Choroid plexus epithelial cell (primary cell): ENCODE data around the gene DEGS1.

Experiments used
- DNase-seq: peaks from one replicate; pipeline ENCODE4 v3.0.0-alpha.2; 2010; ENCODE audit warnings: low read depth
- H3K4me3 ChIP-seq: 2 replicates; pipeline ENCODE4 v1.5.1; 2011; ENCODE audit warnings: low read depth, mild to moderate bottlenecking, control low read depth, low read length, moderate library complexity
- CTCF ChIP-seq: conservative IDR thresholded peaks from 2 replicates; pipeline ENCODE4 v1.5.1; 2011; ENCODE audit warnings: low read depth, mild to moderate bottlenecking, control low read depth, inconsistent platforms, low read length, moderate library complexity

The DEGS1 gene

GRCh38 chr1:224216382-224216781 is 33.3 kb downstream of the DEGS1 start:
- no peak for DNase-seq
- no peak for TF ChIP-seq CTCF
- H3K4me3 ChIP-seq: no peak overlapping the region

DNA sequence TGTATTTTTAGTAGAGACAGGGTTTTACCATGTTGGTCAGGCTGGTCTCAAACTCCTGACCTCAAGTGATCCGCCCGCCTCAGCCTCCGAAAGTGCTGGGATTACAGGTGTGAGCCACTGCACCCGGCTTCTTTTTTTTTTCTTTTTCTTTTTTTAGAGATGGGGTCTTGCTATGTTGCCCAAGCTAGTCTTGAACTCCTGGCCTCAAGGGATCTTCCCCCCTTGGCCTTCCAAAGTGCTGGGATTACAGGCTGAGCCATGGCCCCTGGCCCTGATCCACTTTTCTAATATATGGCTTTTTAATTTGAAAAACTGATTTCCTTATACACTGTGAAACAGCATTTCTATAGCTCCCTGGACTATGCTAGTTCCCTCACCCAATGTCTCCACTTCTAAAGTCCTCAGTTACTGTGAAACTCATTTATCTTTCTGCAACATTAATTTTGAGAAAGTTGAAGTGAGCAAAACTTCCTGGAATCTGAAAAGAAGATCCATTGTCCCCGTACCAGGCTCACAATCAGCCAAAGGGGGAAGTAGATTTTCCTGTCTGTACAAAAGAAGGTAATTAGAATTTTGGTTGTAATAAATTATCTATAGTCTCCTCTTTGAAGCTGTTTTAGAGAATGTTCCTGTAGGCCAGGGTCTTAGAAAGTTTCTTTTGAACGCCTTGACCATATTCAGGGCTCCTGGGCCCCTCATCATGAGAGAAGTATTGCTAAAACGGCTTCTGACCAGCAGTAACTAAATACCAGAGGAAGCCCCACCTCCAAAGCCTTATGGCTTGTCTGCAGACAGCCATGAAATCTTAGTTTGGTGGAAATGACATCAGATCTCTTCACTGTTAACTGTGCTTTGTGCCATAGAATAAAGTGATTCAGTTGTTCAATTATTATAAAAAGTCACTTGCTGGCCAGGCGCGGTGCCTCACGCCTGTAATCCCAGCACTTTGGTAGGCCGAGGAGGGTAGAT is 34.9 kb downstream of the DEGS1 start:
- no peak for TF ChIP-seq CTCF
- peak; percentile 21 for DNase-seq
- H3K4me3 ChIP-seq: no peak overlapping the region

- DNase-seq: no peak
- no peak overlapping the region for H3K4me3 ChIP-seq
- no peak for TF ChIP-seq CTCF
Observed at GRCh38 chr1:224219011-224219611, 36.1 kb downstream of the DEGS1 start.

DNA sequence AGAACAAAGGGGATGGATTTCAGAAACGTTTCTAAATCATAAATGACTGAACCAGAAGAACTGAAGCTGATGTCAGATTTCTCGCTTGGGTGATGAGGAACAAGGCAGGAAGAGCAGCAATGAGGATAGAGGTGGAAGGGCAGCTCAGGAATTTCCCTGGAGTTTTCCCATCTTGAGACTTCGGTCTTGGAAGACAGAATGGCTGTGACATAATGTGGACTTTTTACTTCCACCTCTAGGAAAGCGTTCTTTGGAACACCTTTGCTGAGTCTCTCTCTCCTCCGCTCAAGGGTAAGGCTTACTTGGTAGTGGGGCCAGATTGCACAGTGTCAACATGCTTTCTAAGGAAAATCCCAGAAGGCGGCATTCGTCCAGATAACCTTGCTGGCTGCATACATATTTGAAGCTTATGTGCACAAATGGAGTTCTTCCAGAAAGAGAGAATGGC is 36.6 kb downstream of the DEGS1 start:
- no peak for TF ChIP-seq CTCF
- H3K4me3 ChIP-seq: no peak overlapping the region
- no peak for DNase-seq

DNA sequence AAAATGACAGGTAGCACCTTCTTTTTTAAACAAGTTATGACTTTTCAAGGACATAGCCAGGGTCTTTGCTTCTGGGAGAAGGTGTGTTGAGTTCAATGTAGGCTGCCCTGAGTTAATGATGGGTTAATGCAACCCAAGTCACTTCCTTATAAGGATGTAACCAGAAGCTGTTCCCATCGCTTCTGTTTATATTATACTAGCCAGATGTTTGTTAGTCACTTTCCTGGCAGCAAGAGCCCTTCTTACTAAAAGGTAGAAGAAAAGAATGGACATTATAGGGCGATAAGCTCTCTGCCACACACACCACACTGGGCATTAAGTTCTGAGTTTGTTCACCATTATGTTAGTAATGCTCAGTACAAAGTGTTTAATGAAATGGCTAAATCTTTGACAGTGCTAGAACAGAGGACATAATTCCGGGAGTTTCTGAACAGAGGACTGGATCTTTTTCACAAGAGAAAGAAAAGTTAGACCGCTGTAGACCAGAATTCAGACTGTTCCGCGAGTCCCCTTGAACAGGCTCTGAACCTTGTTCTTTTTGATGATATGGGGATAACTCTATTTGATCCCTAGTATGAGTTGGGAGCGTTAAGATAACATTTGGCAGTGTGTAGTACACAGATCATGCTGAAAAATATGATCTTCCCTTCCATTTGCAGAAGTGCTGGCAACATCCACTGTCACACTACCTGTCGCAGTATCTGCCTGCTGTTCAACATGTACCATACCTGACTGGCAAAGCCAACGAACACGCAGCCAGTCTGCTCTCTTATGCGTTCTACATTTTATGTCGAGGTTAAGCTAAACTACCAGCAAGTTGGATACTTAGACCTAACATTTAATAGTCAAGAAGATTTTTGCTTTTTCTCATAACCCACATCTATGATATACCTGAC is 41.0 kb downstream of the DEGS1 start:
- TF ChIP-seq CTCF: no peak
- DNase-seq: peak; percentile 91
- H3K4me3 ChIP-seq: no peak overlapping the region

- no peak overlapping the region for H3K4me3 ChIP-seq
- DNase-seq: no peak
- no peak for TF ChIP-seq CTCF
Observed at GRCh38 chr1:224226849-224227502, 43.9 kb downstream of the DEGS1 start.
